ENCODE data around the gene TMEM187.
A peak's percentile ranks its signal among the peaks of the same experiment; 100 is the strongest.
"Not testable (repeated sequence)": the region's sequence is repeated elsewhere in the genome, so short reads cannot be mapped to it uniquely, and the experiment has no call there.

Gene TMEM187

DNA sequence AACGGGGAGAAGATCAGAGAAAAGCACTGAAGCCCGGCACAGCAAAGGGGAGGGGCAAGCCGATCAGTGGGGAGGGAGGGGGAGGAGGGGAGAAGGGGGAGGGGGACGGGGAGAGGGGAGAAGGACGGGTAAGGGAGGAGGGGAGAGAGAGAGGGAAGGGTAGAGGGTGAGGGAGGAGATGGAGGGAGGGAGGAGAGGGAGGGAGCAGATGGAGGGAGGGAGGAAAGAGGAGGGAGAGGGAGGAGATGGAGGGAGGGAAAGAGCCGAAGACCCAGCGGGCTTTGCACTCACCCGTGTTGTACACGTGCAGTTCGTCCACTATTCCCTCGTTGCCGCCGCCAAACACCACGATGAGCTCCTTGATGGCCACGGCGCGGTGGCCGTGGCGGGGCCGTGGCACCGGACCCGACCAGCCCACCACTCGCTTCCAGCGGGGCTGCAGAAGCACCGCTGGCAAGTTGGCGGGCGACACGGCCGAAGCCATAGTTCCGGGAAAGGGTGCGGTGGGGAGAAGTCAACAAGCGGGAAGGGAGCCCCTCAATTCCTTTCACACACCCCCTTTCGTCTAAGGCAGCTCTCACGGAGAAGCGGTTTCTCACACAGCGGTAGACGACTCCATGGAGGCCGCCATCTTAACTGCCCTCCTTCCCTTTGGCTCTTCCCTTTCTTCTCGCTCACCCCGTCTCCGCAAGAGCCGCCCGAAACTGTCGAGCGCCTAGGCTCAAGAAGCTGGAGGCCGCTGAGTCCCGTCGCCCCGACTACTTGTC lies 2.0 kb upstream of the TMEM187 start:
- DNase-seq (ENCODE audit: low read depth in 1 of 2, low spot score in 1 of 2), result no peak

DNA sequence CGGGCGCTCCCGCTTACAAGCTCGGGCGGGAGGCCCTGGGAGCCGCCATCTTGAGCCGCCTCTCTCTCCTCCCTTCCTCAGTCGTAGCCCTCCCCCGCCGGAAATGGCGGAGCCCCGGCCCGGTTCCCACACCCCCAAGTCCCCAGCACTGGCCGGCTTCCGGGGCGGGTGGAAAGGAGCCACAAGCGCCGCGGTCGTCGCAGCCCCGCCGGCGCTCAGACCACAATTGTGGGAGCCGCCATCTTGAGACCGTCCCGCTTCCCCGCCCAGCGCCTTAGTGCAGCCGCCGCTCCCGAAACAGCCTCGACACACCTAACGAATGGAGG lies 1.5 kb upstream of the TMEM187 start:
- peak; percentile 69 to 87 for DNase-seq (ENCODE audit: low read depth in 1 of 2, low spot score in 1 of 2)

DNA sequence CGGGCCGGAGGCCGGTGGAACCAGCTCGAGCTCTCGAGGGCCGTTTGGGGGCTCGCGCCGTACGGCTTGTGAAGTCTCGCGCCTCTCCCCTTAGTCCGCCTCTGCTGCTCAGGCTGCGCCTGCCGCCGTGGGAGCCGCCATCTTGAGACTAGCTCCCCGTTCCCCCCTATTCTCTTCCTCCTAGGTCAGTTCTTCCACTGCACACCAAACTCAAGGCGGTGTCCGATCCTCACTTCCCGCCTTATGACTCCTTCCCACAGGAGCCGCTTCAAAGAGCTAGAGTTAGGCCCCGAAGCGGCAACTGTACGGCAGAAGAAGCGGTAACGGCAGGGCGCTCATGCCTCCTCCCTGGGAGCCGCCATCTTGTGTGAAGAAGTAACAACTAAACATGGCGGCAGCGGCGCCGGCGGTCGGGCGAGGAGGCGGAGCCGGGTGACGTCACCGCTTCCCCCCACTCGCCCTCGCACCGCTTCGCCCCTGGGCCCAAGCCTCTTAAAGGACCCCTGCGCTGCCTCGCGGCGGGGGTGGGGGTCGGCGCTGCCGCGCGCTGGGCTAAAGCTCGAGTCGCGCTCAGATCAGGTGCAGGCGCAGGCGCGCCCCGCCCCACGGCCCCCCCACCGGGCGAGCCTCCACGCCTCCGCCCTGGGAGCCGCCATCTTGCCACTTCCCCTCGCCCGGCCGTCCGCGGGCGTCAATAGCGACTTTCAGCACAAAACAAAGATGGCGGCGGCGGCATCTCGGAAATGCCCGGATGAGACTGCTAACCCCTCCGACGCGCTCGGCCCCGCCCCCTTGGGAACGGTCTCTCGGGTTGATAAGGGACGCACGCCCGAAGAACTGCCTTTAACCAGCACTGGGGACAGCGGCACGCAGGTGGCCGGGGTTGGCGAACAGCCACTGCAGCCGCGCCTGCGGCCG lies 845 bp upstream of the TMEM187 start, which contains the start of gene HCFC1:
TSS of gene HCFC1 (minus strand) at position 369 of the 918 bp plus-strand sequence. CDS start 978 bp downstream, outside the sequence.
- peak; percentile 72 to 89 for DNase-seq (ENCODE audit: low read depth in 1 of 2, low spot score in 1 of 2)

DNA sequence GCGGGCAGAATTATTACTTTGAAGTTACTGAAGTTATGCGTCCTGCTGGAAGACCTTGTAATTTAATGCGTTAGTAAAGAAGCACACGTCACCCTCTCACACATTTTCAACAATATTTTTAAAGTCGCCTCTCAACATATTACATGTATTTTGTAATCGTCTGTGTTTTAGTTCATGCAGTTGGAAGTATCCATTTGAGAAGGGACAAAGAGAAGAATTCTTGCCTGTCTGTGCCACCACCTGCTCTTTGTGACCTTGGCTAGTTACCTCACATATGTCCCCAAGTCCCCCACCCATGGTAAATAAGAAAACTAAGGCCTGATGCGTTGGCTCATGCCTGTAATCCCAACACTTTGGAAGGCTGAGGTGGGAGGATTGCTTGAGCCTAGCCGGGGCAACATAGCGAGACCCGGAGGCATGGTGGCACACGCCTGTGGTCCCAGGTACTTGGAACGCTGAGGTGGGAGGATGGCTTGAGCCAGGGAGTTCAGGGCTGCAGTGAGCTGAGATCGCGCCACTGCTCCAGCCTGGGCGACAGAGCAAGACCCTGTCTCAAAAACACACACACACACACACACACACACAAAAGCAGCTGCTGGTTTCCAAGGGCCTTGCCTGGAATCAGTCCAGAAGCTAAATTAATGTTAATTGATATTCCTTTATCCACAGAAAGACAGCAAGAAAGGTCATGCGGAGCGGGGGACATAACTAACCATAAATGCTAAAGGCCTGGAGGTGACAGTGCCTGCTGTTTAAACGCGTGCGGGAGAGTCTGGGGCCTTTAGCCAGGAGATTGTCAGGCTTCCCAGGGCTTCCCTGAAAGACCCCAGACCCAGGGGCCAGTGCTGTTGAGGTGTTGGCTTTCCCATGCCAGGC lies 811 bp downstream of the TMEM187 start:
- no peak for DNase-seq (ENCODE audit: low read depth in 1 of 2, low spot score in 1 of 2)

DNA sequence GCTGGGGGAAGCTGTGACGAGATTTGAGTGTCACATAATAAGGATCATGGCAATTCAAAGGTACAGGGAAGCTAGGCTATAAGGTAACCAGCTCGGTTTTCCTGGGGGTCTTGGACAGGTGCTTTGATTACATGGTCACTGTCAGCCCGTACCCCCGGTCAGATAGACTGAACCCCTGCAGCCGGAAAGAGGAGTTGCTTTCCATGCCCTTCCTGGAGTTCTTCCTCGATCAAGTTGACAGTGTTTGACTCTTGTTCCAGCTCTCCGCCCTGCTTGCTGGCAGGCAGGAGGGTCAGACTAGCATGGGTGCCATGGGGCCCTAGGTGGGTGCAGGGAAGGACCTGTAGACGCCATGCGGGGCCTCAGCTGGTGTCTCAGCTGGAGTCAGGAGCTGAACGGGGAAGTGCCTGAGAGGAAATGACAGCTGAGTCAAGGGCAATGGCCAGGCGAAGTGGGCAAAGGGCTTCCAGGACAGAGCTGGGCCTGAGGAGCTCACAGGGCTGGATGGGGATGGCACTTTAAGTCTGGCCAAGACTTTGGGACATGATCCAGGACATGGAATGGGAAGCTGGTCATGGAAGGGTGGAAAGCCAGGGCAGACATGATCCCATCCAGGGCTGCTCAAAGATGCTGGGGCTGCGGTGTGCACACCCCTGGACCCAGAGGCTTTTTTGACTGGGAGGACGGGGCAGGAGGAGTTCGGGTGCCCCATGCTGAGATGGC lies 1.6 kb downstream of the TMEM187 start:
- no peak for DNase-seq (ENCODE audit: low read depth in 1 of 2, low spot score in 1 of 2)

DNA sequence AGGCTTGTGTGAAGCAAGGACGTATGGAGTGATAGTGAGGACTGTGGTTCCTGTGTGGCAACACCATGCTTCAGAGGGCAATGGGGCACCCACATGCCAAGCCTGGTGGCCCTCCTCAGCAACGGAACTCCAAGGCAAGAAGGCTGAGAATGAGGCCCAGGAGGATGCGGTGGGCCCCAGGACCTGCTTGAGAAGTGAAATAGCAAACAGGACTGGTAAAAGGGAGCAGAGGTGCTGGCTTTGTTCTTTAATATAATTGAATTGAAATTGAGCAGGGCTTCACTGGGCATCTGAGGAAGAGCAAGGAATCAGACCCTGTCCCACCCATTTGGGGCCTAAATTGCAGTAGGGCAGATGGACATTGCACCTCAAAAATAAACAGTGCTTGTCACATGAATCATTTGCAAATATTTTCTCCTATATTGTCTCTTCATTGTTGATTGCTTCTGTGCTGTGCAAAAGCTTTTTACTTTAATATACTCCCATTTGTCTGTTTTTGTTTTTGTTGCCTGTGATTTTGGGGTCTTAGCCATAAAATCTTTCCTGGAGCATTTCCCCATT lies 2.3 kb downstream of the TMEM187 start:
- DNase-seq (ENCODE audit: low read depth in 1 of 2, low spot score in 1 of 2), result no peak

DNA sequence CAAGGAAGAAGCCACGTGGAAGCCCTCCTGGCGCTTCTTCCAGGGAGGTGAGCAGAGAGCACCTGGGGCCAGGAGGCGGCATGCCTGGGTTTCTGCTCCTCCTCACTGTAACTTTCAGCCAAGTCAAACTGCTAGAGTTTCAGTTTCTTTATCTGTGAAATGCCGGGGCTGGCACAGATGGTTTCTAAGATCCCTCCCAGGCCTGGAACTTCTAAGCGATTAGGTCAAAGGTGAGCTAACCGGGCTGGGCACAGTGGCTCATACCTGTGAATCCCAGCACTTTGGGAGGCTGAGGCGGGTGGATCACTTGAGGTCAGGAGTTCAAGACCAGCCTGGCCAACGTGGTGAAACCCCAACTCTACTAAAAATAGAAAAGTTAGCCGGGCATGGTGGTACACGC lies 7.8 kb downstream of the TMEM187 start:
- not testable (repeated sequence) for DNase-seq (ENCODE audit: low read depth in 1 of 2, low spot score in 1 of 2)

DNA sequence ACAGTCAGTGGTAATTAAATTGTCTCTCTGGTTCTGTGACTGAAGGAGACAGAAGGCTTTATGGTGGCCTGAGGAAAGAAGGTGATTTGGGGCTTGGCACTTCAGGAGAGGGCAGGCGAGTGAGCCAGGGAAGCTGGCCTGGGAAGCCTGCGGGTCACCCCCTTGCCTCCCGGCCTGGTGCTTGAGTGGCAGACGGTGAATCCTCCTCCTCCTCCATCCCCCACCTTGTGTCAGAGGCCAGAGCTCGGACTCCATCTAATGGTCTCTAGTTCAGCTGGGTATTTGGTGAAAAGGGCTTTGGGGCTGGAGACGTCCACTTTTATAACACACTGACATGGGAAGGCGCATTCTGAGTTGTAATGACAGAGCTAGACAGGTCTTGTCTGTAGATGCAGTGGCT lies 8.7 kb downstream of the TMEM187 start:
- DNase-seq (ENCODE audit: low read depth in 1 of 2, low spot score in 1 of 2), result no peak

DNA sequence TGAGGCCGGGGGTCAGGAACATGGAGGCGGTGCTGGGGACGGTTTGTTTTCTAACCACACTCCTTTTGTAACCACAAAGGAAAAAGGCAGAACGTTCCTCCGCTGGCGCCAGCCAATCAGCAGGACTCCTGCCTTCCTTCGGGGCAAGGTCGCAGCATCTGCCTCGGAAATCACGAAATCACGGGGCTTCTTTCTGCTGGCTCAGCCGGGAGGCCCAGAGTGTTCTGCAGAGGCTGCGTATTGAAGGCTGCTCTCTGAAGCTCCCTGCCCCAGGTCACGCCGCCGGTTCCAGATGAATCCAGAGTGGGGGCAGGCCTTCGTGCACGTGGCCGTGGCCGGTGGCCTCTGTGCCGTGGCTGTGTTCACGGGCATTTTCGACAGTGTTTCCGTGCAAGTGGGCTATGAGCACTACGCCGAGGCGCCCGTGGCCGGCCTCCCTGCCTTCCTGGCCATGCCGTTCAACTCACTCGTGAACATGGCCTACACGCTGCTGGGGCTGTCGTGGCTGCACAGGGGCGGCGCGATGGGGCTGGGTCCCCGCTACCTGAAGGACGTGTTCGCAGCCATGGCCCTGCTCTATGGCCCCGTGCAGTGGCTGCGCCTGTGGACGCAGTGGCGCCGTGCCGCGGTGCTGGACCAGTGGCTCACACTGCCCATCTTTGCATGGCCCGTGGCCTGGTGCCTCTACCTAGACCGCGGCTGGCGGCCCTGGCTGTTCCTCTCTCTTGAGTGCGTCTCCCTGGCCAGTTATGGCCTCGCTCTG lies 9.4 kb downstream of the TMEM187 start:
- DNase-seq (ENCODE audit: low read depth in 1 of 2, low spot score in 1 of 2), result no peak

DNA sequence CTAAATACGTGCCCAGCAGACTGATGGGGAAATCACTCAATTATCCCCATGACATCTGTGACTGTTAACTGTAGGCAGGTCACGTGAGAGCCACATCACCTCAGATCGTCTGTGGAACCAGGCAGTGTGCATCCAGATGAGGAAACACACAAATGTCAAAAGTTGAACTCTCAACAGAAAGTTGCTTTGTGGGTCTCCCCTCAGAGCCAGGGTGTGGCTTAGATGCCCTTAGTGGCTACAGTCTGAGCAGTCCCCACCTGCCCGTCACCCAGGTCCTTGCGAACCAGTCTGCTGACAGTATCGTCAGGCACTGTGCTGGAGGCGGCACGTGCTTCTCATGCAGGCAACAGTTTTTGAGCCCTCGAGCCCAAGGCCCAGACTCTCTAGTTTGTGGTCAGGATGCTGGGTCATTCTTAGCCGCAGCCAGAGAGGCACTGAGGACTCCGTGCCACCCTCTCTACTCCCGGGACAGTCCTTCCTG lies 10.8 kb downstream of the TMEM187 start:
- no peak for DNase-seq (ENCODE audit: low read depth in 1 of 2, low spot score in 1 of 2)

DNA sequence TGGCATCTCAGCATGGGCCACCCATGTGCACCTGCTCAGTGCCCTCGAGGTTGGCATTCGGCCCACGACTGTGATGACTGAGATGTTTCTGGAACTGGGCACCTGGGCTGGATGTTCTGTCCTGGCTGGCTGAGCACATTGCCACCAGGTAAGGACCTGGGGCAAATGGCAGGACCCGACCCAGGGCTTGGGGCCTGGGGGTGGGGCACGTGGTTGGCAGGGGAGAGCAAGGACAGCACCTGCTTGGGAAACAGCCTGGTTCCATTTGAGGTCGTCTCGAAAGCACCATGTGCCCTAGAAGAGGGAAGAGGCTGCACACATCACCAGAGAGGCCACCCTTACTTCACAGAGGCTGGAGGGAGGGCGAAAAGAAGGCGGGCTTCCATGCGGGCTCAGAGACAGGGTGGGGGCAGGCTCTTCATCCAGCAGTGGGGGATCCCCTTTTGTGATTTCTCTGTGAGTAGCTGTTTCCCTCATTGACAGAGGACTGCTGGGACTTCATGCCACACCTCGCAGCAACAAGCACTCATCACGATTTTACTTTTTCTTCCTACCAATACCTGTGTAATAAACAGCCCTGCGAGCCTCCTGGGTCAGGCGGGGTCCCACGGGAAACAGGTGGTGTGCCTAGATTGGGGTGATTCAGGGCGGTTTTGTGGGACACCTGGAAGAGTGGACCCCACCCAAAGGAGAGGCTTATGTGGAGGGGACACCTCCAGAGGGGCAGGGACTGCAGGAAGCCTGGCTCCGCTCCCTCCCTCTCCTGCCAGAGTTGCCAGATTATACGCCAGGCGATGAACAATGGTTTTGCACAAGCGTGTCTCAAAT lies 12.0 kb downstream of the TMEM187 start:
- DNase-seq (ENCODE audit: low read depth in 1 of 2, low spot score in 1 of 2), result no peak

DNA sequence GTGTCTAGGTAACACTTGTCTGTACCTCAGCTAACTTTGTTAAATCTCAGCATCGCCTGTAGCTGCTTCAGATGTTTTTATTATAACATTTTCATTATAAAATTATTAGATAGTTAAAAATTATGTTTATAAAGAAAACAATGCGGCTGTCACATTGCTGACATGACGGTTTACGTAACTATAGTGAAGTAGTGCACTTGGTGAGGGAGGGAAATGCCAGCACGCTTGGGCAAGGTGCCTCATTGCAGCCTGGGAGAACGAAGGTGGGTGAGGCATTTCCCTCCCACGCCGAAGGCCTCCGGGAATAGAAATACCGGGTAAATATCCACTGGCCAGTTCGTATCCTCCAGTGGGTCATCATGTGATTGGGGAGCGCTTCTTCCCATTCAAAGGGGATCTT lies 15.9 kb downstream of the TMEM187 start:
- DNase-seq (ENCODE audit: low read depth in 1 of 2, low spot score in 1 of 2), result no peak

DNA sequence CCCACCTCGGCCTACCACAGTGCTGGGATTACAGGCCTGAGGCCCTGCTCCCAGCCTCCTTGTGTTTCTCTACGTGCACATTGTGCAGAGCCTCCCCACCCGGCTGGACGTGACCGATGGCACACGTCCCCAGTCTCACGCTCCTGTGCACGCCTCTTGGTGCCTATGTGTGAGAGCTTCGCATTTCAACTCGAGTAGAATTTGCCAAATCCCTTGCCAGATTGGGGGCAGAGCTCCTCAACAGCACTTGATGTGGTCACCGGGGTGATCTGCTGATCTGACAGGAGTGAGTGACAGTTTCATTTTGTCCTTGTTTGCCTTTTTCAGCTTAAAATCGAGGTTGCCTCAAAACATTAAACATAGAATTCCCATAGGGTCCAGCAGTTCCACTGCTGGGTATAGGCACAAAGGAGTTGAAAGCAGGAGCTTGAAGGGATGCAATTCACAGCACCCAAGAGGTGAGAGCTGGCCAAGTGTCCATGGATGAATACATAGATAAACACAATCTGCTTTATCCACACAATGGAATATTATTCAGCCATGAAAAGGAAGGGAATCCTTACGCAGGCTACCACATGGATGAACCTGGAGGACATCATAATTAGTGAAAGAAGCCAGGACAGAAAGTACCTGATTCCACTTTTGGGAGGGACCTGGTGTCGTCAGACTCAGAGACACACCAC lies 17.6 kb downstream of the TMEM187 start:
- no peak for DNase-seq (ENCODE audit: low read depth in 1 of 2, low spot score in 1 of 2)

DNA sequence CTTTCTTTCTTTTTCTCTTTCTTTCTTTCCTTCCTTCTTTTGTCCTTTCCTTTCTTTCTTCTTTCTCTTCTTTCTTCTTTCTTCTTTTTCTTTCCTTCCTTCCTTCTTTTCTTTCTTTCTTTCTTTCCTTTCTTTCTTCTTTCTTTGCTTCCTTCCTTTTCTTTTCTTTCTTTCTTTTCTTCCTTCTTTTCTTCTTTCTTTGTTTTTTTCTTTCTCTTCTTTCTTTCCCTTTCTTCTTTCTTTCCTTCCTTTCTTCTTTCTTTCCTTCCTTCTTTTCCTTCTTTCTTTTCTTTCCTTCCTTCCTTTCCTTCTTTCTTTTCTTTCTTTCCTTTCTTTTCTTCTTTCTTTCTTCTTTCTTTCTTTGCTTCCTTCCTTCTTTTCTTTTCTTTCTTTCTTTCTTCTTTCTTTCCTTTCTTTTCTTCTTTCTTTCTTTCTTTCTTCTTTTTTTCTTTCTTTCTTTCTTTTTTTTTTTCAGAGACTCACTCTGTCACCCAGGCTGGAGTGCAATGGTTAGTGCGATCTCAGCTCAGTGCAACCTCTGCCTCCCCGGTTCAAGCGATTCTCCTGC lies 18.5 kb downstream of the TMEM187 start:
- no peak for DNase-seq (ENCODE audit: low read depth in 1 of 2, low spot score in 1 of 2)

DNA sequence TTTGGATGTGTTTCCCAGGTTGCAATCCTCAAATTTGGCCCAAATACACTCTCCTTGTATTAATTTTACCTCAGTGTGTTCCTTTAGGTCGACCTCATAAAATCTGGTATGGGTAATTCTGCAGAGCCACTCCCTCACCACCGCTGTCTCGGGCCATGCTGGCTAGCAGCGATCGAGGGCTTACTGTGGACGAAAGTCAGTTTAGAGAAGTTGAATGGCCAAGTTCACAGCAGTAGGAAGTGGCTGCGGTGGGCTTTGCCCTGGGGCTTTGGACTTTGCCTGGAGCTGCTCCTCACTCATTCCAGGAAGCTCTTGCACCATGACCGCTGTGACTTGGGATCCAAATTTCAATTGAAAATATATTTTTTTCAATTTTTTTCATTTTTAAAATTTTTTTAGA lies 19.6 kb downstream of the TMEM187 start:
- no peak for DNase-seq (ENCODE audit: low read depth in 1 of 2, low spot score in 1 of 2)

DNA sequence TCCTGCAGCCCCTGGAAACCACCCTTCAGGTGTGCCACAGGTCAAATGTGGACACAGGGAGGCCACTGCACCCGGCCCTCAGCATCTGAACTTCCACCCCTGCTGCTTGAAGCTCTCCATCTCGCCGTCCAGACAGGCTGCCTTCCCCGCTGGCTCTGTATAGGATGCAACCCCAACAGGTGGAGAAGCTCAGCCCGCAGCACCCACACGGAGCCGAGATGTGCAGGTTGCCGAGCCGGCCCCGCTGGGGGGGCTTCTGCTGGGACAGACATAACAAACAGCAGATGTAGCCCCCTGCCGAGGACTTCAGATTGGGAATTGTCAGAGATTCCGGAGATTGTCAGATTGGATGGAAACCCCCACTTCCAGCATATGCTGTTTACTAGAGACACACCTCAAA lies 20.5 kb downstream of the TMEM187 start:
- no peak for DNase-seq (ENCODE audit: low read depth in 1 of 2, low spot score in 1 of 2)

DNA sequence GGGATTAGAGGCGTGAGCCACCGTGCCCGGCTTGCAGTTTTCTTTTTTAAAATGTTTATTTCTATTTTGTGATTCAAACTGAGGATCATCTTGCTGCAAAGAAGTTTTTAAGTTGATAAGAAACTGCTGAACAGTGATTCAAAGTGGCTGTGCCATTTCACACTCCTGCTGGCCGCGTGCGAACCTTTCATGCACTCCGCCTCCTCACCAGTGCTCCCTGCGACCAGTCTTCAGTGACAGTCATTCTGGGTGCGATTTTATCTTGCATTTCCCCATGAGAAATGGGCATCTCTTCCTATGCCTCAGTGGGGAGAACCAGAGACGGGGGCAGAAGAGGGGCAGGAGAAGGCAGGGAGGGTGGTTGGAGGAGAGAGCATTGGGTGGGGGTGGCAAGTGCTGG lies 21.4 kb downstream of the TMEM187 start:
- DNase-seq (ENCODE audit: low read depth in 1 of 2, low spot score in 1 of 2), result no peak

DNA sequence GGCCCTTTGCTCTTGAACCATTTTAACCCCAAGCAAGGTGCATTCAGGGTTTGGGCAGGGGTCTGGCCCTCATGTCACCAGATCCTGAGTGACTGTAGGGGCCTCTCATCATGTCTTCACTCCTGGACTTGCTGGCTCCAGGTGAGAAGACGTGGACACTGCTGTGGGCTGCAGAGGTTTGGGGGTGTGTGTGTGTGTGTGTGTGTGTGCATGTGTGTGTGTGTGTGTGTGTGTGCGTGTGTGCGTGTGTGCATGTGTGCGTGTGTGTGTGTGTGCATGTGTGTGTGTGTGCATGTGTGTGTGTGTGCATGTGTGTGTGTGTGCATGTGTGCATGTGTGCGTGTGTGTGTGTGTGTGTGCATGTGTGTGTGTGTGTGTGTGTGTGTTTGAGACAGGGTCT lies 21.8 kb downstream of the TMEM187 start:
- not testable (repeated sequence) for DNase-seq (ENCODE audit: low read depth in 1 of 2, low spot score in 1 of 2)
